Calu3 (cell line): ENCODE data around the gene DUSP16. TPM values are rescaled to one million over a fixed set of nuclear protein-coding genes. Genes with fewer than 3 reads are reported as not detected.

Experiments
- BruUV-seq: library from RNA; stranded (reverse); fragments of 400-500 nt; replicated peaks from 2 replicates; lab custom pipeline; 2021; lab: Mats Ljungman, UMichigan
- CTCF ChIA-PET: fragments of 300-600 bp; sonication (Branson Sonifier 250); formaldehyde crosslinking; loops from one replicate; lab custom pipeline; 2022; ENCODE audit warnings: antibody characterized with exemption; lab: Charles Lee
- DNase-seq: peaks from one replicate; pipeline ENCODE4 v3.0.0; 2022
- H3K27ac Mint-ChIP-seq: one replicate; pipeline ENCODE4 v1.8.0; 2022; ENCODE audit warnings: mixed read lengths; ENCODE audit not compliant: unreplicated experiment
- H3K27me3 Mint-ChIP-seq: one replicate; pipeline ENCODE4 v1.8.0; 2022; ENCODE audit warnings: mixed read lengths; ENCODE audit not compliant: unreplicated experiment
- H3K36me3 Mint-ChIP-seq: one replicate; pipeline ENCODE4 v1.8.0; 2022; ENCODE audit warnings: mild to moderate bottlenecking, moderate library complexity, mixed read lengths; ENCODE audit not compliant: insufficient read depth, unreplicated experiment
- H3K4me1 Mint-ChIP-seq: one replicate; pipeline ENCODE4 v1.8.0; 2022; ENCODE audit warnings: mild to moderate bottlenecking, low read depth, mixed read lengths; ENCODE audit not compliant: unreplicated experiment
- H3K4me3 Mint-ChIP-seq: one replicate; pipeline ENCODE4 v1.8.0; 2022; ENCODE audit warnings: mild to moderate bottlenecking, low read depth, moderate library complexity, mixed read lengths; ENCODE audit not compliant: unreplicated experiment
- H3K9me3 Mint-ChIP-seq: one replicate; pipeline ENCODE4 v1.8.0; 2022; ENCODE audit warnings: low read depth, mixed read lengths; ENCODE audit not compliant: unreplicated experiment
- CTCF ChIP-seq: fragments of 200-600 bp; IDR thresholded peaks from one replicate; pipeline ENCODE4 v1.8.0; 2022; ENCODE audit warnings: antibody characterized with exemption; ENCODE audit not compliant: unreplicated experiment
- intact Hi-C: fragments of 100-400 bp; cut with micrococcal nuclease; formaldehyde crosslinking; loops from one replicate; pipeline ENCODE4 v1.10.0; 2022; ENCODE audit not compliant: unreplicated experiment
- total RNA-seq: library from RNA; stranded (reverse); gene quantifications from 2 replicates; pipeline ENCODE4 v1.2.3, GENCODE V29; 2022

Gene DUSP16
- total RNA-seq, 1 experiment from 2014 or later, result 25.8 TPM

DNA sequence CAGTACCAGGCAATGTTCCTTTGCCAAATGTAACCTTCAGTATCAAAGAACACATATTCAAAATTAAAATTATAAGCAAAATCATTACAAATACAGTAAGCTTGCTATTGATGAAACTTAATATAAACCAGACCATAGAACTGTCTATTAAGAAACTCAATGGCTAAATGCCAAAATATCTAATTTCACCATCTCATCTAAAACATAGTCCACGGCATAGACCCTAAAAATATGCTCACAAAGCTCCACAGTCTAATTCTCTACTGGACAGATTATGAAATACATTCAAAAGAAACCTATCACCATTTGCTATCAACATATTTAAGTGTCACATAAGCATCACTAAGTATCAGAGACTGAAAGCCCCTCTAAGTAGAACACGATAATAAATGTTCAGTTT, 25.2 kb downstream of the DUSP16 start:
- no peak for DNase-seq
- Mint-ChIP-seq H3K4me1 (peaks cover 21% of the 10 kb centered on the region), H3K9me3 (no peaks in the 10 kb centered on the region), H3K27ac (no peak overlapping the region), H3K27me3 (no peaks in the 10 kb centered on the region), H3K36me3 (no peaks in the 10 kb centered on the region), H3K4me3 (no peak overlapping the region)
- CTCF ChIA-PET, result interaction anchor here (0.6 kb wide), 1 partner anchor 241 kb away, joined by 4 read pairs; no protein-coding TSS in a partner anchor
- intact Hi-C loops, result no loop called here
- no TSS peak for BruUV-seq
- TF ChIP-seq CTCF, result no peak

DNA sequence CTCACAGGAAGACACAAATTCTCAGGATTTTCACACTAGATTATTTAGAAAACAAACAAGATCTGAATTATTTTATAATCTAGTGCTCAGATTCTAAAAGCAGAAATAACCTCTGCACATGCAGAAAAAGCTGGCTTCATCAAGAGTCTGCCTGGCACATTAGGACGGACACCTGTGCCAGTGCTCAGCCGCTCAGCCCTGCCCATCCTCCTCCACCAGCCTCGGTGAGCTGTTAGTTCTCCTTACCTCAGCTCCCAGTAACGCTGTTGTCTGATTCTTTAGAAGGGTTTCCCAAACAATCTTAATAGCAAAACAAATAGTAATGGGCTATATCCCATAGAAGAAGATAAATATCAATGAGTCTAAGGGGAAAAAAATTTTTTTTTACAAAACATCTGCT, 27.7 kb downstream of the DUSP16 start:
- H3K27ac Mint-ChIP-seq, result no peak overlapping the region
- CTCF ChIA-PET, result no interaction called here
- H3K4me1 Mint-ChIP-seq, result peaks cover 21% of the 10 kb centered on the region
- BruUV-seq, result no TSS peak
- TF ChIP-seq CTCF, result no peak
- no peak overlapping the region for H3K4me3 Mint-ChIP-seq
- DNase-seq, result no peak
- H3K9me3 Mint-ChIP-seq, result no peaks in the 10 kb centered on the region
- no peaks in the 10 kb centered on the region for H3K36me3 Mint-ChIP-seq
- intact Hi-C loops, result no loop called here
- H3K27me3 Mint-ChIP-seq, result no peaks in the 10 kb centered on the region

DNA sequence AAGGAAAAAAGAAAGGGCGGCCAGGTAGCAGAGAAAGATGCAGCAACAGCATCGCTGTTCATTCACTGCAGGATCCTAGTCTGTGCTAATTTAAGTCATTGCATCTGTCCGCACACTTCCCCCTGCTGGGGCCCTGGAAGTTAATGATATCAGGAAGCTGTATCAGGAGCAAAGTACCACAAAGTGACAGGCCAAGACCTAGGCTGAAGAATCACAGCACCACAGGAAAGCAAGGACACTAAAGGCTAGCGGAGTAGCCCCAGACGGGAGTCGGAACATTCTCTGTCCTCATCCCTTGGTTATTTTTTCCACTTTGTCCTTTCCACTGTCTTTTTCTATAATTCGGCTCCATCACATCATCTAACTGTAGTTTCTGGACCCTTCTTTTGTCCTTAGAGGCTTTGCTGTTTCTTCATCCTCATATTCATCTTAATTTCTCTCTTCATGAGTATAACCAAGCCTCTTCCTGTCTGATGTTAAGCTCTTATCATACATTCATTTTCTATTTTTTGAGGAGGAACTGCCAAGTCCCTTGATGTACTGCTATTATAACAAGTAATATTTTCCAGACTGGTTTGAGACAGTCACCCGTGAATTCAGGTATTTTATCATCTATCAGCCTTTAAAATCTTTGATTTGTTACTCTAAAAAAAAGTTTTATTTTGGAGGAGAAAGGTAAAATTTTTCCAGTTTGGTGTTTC, 28.3 kb downstream of the DUSP16 start:
- Mint-ChIP-seq H3K36me3 (no peaks in the 10 kb centered on the region), H3K9me3 (no peaks in the 10 kb centered on the region), H3K4me3 (no peak overlapping the region), H3K4me1 (peaks cover 25% of the 10 kb centered on the region), H3K27ac (no peak overlapping the region), H3K27me3 (no peaks in the 10 kb centered on the region)
- CTCF ChIA-PET, result no interaction called here
- intact Hi-C loops, result no loop called here
- BruUV-seq, result no TSS peak
- TF ChIP-seq CTCF, result no peak
- no peak for DNase-seq

DNA sequence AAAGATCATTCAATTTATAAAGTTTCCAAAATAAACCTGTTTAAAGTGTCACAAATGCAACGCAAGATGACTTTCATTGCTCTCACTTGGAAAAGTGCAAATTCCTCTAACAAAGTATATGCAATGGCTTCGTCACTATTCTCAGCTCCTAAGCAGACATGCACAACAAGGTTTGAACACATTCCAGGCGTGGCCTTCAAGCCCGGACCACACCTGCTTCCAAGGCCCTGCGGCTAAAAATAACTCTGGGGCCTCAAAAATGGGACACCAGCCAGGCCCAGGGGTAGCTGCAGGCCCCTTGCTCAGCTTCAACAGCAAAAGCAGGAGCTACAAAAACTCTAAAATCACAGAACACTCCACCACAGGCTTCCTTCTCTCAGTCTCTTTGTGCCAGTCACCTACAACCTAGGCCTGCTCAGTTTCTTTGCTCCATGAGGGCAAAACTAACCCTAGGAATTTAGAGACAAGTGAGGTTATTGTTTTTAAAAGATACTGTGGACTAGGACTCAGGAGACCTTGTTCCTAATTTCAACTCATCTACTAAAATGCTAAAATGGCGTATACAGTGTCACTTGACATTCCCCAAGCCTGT, 29.3 kb downstream of the DUSP16 start:
- H3K4me3 Mint-ChIP-seq, result no peak overlapping the region
- peak; percentile 46 for DNase-seq
- no TSS peak for BruUV-seq
- no peaks in the 10 kb centered on the region for H3K36me3 Mint-ChIP-seq
- no peak overlapping the region for H3K27ac Mint-ChIP-seq
- peaks cover 29% of the 10 kb centered on the region for H3K4me1 Mint-ChIP-seq
- CTCF ChIA-PET, result interaction anchor here (0.5 to 1.2 kb wide), 4 partner anchors 38 to 268 kb away, joined by 3 read pairs; no protein-coding TSS in a partner anchor
- H3K27me3 Mint-ChIP-seq, result no peaks in the 10 kb centered on the region
- intact Hi-C loops, result loop anchor here (2.0 kb wide), 1 partner anchor 27 kb away; no protein-coding TSS in a partner anchor
- no peaks in the 10 kb centered on the region for H3K9me3 Mint-ChIP-seq
- no peak for TF ChIP-seq CTCF
